CD4-positive, alpha-beta T cell treated with Interleukin-4 for 1 hour (primary cell): Measurements from ENCODE around the gene BLOC1S3.

ENCODE experiments used
- DNase-seq, 2 donors: peaks; one replicate each; pipeline ENCODE4 v3.0.0-alpha.2; 2020 to 2022

The BLOC1S3 gene

DNA sequence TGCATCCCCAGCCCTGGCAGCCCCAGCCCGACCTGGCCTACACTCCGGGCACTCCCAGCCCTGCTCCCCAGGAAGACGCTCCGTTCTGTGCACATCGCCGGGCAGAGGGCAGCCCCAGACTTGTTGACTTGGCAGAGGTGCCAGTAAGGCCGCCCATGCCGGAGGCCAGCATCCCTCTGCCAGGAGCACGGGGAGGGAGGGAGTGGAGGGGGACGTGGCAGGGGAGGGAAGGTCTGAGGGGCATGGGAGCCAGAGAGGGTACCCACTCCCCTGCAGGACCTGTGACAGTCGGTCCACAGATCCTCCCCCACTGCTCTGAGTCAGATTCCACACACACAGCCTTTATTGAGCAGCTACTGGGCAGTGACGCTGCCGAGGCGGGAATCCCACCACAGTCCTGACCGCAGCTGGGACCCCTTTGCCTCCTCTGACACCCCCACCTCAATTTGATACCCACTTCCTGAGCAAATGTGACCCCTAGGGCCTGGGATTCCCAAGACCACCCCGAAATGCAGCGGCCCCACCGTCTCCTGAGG is 15.9 kb upstream of the BLOC1S3 start:
- DNase-seq = no peak

GRCh38 chr19:45163156-45163555 is 15.4 kb upstream of the BLOC1S3 start:
- no peak for DNase-seq

DNA sequence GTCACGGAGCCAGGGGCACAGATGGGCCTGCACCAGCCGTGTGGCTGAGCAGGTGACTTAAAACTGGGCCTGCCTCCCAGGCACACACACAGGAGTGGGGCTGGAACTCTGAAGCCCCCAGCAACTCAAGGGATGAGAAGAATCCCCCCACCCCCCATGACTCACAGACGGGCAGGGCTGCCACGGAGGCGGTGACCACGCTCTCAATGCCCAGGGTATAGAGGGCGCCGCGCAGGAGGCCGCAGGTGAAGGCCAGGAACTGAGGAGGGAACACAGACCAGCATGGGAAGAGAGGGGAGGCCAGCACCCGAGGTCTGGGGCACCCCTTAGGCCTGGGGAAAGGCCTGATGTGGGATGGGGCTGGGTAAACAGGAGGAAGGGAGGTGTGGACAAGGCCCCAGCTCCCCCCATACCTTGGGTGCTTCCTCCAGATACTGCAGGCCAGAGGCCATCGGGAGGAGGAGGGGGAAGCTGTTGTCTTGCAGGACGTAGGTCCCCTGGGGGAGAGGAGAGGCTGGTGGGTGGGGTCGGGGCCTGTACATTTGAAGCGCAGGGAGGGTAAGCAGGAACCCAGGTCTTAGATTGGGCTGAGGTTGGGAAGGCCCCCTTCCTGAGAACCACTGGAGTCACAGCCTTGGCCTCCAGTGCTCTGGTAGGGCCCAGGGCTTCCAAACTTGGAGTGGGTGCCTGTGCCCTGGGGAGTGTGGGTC is 14.7 kb upstream of the BLOC1S3 start:
- DNase-seq = no peak

DNA sequence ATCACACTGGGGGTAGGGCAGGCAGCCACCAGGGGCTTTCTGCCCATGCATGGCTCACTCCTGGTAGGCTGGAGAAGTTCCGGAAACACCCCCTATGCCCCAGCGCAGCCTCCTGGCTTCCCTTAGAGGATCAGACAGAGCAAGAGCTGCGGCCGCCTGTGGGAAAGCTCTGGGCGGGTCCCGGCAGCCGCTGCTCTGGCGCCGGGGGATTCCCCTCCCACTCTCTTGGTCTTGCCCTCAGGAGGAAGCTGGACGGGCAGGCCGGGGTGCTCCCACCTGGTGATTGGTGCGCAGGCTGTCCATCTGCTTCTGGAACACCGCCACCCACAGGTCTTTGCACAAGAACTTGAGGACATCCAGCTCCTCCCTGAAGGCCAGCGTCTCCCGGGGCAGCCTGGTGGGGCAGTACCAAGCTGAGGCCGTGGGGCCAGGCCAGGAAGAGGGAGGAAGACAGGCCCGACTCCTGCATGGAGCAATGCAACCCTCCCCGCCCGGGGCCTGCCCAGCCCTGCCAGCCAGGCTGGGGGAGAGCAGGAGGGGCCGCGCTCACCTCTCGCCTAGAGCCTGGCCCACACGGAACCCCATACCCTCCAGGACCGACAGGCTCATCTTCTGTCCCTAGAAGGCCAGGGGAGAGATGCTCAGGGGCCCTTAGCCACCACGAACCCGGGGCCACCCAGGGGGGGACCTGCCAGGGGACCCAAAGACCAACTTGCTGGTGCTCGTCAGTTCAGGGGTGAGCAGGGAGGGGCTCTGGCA is 13.8 kb upstream of the BLOC1S3 start:
- DNase-seq = peak; percentile 57 to 64

DNA sequence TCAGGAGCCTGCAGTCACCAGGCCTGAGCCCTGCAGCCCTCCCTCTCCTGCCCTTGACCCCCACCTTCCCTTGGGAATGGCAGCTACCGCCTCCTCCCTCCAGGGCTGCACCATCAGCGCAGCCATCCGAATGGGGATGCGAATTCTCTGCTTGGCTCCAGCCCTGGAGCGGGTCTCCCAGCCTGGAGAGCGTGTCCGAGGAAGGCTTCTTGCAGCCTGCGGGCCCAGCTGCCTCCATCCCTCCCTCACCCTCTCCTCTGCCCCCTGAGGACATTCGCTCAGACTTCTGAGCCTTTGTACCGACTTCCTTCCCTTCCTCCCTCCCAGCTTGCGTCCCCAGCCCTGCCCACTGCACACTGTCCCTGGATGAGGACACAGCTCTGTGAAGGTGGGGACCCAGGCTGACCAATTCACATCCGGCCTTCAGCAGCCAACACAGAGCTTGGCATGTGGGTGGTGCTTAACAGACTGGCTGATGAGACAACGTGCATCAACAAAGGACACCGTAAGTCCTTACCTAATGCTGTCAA is 11.8 kb upstream of the BLOC1S3 start:
- no peak for DNase-seq

GRCh38 chr19:45168767-45169351 is 9.7 kb upstream of the BLOC1S3 start:
- no peak for DNase-seq

DNA sequence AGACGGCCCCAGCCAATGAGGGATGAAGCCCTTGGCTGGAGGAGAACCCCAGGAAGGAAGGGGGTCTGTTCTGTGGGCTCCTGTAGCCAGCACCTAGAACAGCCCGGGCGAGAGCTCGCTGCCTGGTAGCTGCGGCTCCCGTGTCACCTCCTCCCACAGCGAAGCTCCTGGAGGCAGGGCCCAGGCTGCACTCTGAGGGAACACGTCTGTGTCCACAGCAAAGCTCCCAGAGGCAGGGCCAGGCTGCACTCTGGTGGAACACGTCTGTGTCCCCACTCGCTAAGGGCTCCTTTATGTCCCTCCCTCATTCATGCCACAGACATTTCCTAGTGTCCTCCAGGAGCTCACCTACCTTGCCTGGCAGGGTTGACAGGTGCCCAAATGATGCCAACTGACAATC is 9.0 kb upstream of the BLOC1S3 start:
- DNase-seq = no peak

DNA sequence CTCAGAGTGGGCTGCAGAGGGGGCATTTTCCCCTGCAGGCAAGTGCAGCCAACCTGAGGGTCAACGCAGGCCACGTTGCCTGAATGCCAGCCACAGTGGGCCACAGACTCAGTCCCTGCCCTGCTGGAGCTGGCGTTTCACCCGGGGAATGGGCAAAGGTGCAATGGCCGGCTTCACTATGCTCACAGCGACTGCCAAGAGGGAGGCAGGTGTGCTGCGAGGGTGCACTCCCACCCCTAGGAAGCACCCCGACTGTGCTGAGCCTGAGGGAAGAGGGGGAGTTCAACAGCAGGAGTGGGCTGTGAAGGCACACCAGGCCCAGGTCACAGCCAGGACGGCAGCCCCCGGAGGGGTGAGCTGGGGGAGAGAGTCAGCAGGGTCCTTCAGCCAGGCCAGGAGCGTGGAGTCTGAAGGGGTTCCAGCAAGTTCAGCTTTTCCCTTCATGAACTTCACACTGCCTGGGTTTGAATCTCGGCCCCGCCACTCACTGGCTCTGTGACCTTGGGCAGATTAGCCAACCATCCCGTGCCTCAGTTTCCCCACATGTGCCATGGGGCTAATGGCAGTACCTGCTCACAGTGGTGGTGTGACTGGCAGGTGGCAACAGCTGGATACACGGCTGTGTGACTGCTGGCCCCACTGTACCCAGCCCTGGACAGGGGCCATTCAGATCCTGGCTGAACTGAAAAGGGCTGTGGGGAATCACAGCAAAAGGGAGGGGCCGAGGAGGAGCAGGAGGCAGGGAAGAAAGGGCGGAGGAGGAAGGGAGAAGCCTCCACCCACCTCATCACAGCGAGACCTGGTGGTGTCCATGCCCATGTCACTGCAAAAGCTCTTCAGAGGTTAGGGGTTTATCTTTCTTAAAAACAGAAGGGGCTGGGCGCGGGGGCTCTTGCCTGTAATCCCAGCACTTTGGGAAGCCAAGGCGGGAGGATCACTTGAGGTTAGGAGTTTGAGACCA is 8.2 kb upstream of the BLOC1S3 start:
- no peak for DNase-seq

DNA sequence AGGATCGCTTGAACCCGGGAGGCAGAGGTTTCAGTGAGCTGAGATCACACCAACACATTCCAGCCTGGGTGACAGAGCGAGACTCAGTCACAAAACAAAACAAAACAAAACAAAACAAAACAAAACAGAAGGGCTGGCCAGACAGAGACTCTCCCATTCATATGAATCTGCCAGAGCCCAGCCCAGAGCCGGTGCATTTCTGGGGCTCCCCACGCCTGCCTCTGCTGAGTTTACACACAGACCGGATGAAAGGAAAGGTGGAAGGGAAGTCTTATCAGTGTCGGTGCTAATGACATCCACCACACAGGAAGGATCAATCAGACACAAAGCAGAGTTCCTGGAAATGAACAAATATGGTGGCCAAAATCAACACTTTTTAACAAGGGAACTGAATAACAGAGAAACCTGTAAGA is 7.4 kb upstream of the BLOC1S3 start:
- peak; percentile 67 to 82 for DNase-seq

DNA sequence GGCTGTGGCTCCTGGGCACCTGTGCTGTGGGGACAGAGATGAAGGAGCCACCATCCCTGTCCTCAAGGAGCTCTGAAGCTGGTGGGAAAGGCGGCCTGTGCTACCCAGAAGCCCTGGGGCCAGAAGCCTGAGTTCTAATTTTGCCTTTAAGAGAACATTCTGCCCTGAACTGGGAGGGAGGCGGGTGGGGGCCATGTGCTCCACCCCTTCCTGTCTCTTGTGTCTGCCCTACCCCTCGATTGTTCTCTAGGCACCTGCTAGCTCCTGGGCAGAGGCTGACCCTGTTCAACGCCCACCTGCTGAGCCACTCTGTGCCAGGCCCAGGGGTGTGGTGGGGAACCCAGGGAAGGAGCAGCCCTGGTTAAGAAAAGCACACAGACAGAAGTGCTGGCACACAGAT is 6.4 kb upstream of the BLOC1S3 start:
- DNase-seq = peak; percentile 39 to 46

DNA sequence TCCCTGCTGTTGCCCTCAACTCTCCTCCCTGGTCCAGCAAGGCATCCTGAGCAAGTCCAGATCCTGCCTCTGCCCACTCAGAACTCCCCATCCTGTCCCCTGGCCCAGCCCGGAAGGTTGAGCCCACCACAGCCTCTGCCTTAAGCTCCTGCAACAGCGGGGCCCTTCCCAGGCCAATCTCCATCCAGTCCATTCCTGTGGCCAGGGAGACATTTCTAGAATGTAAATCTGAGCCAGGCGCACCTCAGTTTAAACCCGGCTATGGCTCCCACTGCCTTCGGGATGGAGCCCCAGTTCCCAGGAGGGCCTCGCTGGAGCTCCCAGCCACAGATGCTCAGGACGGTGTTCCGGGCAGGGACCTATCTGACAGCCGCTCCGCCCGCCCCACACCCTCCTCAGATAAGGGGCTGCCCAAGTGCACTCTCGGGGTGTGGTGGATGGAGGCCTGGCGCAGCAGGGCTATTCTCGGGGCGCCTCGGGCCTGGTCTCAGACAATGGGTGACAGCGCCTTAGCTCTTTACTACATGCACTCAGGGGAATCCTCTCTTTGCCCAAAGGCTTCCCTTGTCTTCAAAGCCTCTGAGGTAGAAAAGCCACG is 5.9 kb upstream of the BLOC1S3 start:
- no peak for DNase-seq

GRCh38 chr19:45173816-45174215 is 4.8 kb upstream of the BLOC1S3 start:
- no peak for DNase-seq

DNA sequence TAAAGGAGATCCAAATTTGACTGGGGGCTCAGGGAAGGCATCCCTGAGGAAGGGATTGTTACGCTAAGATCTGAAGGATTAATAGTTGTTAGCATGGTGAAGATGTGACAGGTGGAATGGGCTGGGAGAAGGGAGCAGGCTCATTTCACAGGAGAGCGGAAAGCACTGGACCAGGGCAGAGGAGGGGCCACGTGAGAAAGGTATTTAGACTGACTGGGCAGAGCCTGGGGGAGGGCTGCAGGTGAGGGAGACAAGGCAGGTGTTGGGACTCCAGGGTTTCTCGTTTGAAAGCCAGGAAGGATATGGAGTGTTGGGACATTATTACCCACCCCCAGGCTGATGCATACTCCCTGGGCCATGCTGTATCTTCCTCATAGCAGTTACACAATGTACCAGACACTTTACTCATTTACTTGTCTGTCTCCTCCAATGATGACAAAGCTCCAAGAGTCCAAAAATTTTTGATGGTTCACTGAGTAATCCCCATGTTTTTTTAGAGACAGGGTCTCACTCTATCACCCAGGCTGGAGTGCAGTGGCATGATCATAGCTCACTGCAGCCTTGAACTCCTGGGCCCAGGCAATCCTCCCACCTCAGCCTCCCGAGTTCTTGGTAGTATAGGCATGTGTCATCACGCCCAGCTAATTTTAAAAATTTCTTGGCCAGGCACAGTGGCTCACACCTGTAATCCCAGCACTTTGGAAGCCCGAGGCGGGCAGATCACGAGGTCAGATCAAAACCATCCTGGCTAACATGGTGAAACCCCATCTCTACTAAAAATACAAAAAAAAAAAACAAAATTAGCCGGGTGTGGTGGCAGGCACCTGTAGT is 2.9 kb upstream of the BLOC1S3 start:
- DNase-seq = no peak

DNA sequence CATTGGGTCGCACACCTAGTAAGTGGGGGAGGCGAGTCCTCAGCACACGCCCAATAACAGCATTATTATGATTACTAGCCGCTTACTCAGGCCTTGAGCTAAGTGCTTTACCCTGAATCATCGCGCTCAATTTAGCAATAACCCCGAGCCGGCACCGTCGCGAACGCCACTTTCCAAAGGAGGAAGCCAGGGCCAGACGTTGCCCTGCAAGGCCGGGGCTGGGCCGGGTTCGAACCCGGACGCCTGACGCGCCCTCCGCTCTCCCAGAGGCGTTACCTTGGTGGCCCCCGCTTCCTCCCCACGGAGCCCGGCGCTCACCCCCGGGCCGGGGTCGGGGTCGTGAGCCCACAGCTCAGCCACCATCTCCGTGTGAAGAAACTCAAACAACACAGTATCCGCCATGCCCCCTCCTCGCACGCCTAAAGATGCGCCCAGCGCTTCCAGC is 745 bp upstream of the BLOC1S3 start, which contains the start of gene TRAPPC6A:
Gene TRAPPC6A (minus strand): TSS at position 421 of the 445 bp plus-strand sequence. CDS start 19 bp downstream, at position 402.
- no peak for DNase-seq

- DNase-seq = peak; percentile 14 to 32
Measured at GRCh38 chr19:45179072-45179891, 698 bp downstream of the BLOC1S3 start.

GRCh38 chr19:45179892-45180370 is 1.3 kb downstream of the BLOC1S3 start:
- no peak for DNase-seq

DNA sequence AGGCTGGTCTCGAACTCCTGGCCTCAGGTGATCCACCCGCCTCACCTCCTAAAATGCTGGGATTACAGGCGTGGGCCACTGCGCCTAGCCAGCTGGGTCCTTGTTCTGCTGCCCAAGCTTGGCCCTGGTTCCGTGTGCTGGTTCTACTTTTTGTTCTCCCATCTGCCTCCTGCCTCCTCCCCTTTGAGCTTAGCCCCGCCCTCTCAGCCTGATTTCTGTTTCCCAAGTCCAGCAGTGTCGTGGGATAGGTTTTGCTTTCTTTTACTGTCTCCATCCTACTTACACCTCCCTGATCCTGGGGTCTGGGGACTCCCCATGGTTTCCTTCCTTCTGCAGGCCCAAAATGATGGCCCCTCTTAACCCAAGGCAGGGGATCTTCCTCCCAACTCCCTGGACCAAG is 2.4 kb downstream of the BLOC1S3 start:
- no peak for DNase-seq

- no peak for DNase-seq
Measured at GRCh38 chr19:45182758-45183157, 4.2 kb downstream of the BLOC1S3 start.

DNA sequence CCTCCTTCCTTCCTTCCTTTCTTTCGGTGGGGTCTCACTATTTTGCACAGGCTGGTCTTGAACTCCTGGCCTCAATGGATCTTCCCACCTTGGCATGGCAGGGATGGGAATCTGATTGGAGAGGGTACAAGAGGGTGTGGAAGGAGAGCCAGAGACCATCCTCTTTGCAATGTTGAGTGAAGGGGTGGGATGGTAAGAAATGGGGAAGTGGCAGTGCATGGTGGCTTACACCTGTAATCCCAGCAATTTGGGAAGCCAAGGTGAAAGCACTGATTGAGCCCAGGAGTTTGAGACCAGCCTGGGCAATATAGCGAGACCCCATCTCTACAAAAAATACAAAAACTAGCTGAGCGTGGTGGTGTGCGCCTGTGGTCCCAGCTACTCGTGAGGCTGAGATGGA is 5.5 kb downstream of the BLOC1S3 start:
- no peak for DNase-seq
